Skeletal muscle satellite cell (primary cell): ENCODE results near the gene RHOD.

Source experiments
- H3K27me3 ChIP-seq: 2 replicates; pipeline ENCODE4 v1.7.0; 2013; ENCODE audit warnings: low read length; ENCODE audit not compliant: control insufficient read depth, insufficient read depth
- H3K36me3 ChIP-seq: 2 replicates; pipeline ENCODE4 v1.7.0; 2013; ENCODE audit warnings: mild to moderate bottlenecking, control low read depth, low read length; ENCODE audit not compliant: insufficient read depth
- H3K4me1 ChIP-seq: 2 replicates; pipeline ENCODE4 v1.7.0; 2013; ENCODE audit warnings: low read length; ENCODE audit not compliant: control insufficient read depth, insufficient read depth
- H3K4me2 ChIP-seq: 2 replicates; pipeline ENCODE4 v1.7.0; 2013; ENCODE audit warnings: mild to moderate bottlenecking, low read length
- H3K4me3 ChIP-seq: 2 replicates; pipeline ENCODE4 v1.7.0; 2013; ENCODE audit warnings: low read length
- H3K9ac ChIP-seq: 2 replicates; pipeline ENCODE4 v1.7.0; 2013; ENCODE audit warnings: mild to moderate bottlenecking, low read depth, low read length, moderate library complexity
- H3K9me3 ChIP-seq: replicated peaks from 2 replicates; pipeline ENCODE4 v1.7.0; 2013; ENCODE audit warnings: mild to moderate bottlenecking, control low read depth, low read length

Gene RHOD

DNA sequence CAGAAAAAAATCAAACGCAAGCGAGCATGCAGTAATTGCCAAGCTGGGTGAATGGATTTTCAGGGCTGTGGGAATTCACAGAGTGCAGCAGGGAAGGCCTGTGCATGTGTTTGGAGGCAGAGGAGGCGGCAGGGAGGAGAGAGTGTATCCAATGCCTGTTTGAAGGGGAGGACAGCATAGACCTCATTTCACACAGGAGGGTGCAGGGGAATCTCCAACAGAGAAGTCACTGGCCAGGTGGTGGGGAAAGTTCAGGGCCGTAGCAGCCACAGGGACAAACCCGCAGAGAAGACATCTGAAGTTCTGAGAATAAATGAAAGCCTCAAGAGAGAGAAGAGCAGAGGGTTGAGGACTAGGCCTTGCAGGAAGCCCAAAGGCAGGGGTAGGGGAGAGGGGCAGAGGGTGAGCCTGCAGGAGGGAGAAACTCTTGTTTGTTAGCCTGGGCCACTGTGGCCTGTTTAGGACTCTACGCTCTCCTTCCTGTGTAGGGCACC lies 43.2 kb downstream of the RHOD start:
- Histone ChIP-seq H3K4me1 (no peaks in the 10 kb centered on the region), H3K9me3 (no peaks in the 10 kb centered on the region), H3K9ac (no peak overlapping the region), H3K4me2 (no peak overlapping the region), H3K4me3 (no peak overlapping the region), H3K36me3 (no peaks in the 10 kb centered on the region), H3K27me3 (peaks cover 15% of the 10 kb centered on the region)

DNA sequence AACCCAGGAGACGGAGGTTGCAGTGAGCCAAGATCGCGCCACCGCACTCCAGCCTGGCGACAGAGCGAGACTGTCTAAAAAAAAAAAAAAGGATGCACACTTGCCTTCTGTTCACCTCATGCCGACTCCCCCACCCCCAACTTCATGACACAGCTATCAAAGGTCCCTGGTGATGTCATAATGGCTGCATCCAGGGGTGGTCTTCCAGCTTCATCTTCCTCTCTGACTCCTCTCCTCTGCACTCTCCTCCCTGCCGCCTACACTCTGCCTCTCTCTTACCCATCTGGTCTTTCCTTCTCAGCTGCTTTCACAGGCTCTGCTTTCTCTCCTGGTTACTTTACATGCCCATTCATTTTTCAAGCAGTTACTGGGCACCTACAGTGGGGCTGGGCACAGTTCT lies 46.0 kb downstream of the RHOD start:
- H3K4me3 ChIP-seq, result no peak overlapping the region
- no peaks in the 10 kb centered on the region for H3K27me3 ChIP-seq
- no peaks in the 10 kb centered on the region for H3K4me1 ChIP-seq
- H3K9ac ChIP-seq, result no peak overlapping the region
- no peaks in the 10 kb centered on the region for H3K9me3 ChIP-seq
- H3K36me3 ChIP-seq, result no peaks in the 10 kb centered on the region
- H3K4me2 ChIP-seq, result no peak overlapping the region

DNA sequence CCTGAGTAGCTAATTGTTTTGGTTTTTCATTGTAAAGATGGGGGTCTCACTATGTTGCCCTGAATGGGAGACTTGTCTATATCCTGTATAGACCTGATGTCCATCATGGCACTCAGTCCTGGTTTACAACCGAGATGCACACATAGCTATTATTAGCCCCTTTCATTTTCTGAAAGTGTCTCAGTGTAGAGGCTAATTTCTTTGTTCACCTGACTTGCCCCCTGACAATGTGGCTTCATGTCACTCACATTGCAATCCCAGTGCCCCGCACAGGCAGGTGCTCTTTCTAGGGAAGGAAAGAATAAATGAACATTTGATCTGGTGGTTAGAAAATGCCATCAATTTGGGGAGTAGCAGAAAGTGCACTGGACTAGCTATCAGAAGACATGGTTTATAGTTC lies 49.3 kb downstream of the RHOD start:
- H3K4me3 ChIP-seq, result no peak overlapping the region
- no peak overlapping the region for H3K4me2 ChIP-seq

DNA sequence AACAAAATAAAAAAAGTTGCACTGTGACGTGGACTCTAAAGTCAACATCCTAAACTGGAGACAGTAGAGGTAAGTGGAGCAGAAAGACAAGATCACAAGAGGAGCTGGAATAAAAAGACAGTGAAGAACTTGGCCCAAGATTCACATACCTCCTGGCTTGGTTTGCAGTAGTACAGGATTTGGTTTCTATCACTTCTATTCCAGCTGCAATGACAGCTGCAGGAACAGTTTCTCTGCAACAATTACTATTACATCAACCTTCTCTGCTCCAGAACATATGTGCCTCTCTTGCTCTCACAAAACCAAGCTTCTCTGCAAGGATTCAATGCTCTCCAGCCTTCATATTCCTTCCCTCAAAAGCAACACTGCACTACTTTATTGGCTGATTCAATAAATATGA lies 54.6 kb downstream of the RHOD start:
- Histone ChIP-seq H3K27me3 (no peaks in the 10 kb centered on the region), H3K9me3 (no peaks in the 10 kb centered on the region), H3K4me2 (no peak overlapping the region), H3K9ac (no peak overlapping the region), H3K4me3 (no peak overlapping the region), H3K4me1 (no peaks in the 10 kb centered on the region), H3K36me3 (no peaks in the 10 kb centered on the region)

More for the DNA sequence above, 49.3 kb downstream of the RHOD start:
- Histone ChIP-seq H3K9ac (no peak overlapping the region), H3K4me1 (no peaks in the 10 kb centered on the region), H3K9me3 (no peaks in the 10 kb centered on the region), H3K36me3 (no peaks in the 10 kb centered on the region), H3K27me3 (no peaks in the 10 kb centered on the region)

DNA sequence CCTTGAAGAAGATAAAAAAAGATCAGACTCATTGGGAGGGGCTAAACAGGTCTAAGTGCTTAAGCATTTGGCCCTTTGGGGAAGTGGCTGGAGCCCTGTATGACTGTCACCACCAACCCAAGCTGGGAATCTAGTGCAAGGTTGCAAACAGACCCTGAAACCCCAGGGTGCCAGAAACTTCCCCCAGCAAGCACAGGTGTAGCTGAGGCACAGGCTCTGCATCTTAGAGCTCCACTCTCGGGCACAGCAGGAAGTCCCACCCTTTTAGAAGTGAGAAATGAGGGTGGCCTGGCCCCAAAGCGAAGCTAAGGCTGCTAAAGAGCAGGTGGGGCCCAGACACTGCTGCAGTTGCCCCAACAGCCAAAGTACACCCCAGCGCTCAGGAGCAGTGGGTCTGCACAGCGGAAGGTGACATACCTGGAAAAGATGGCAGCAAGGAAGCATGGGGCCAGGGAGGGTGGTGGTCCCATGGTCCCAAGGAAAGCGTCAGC lies 56.6 kb downstream of the RHOD start:
- H3K4me2 ChIP-seq, result no peak overlapping the region
- no peaks in the 10 kb centered on the region for H3K36me3 ChIP-seq
- H3K9ac ChIP-seq, result no peak overlapping the region
- no peaks in the 10 kb centered on the region for H3K9me3 ChIP-seq
- H3K4me3 ChIP-seq, result no peak overlapping the region
- peaks cover 5% of the 10 kb centered on the region for H3K4me1 ChIP-seq
- no peaks in the 10 kb centered on the region for H3K27me3 ChIP-seq

DNA sequence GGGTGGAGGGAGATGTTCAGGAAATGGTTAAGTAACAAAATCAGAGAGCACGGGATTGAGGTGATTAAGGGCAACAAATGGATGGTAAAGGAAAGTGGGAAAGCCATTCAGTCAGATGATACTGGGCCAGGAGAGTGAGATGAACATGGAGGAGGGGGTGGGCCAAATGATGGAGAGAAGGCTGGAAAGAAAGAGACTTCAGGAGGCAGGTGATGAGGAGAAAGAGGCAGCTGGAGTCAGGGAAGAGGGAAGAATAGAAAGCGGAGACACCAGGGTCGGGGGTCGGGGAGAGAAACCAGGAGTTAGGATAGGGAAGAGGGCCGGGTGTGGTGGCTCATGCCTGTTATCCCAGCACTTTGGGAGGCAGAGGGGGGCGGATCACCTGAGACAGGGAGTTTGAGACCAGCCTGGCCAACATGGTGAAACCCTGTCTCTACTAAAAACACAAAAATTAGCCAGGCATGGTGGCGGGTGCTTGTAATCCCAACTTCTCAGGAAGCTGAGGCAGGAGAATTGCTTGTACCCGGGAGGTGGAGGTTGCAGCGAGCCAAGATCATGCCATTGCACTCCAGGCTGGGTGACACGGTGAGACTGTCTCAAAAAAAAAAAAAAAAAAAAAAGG lies 57.7 kb downstream of the RHOD start:
- no peaks in the 10 kb centered on the region for H3K36me3 ChIP-seq
- no peak overlapping the region for H3K9ac ChIP-seq
- H3K4me3 ChIP-seq, result no peak overlapping the region
- H3K4me2 ChIP-seq, result no peak overlapping the region
- no peaks in the 10 kb centered on the region for H3K27me3 ChIP-seq
- no peaks in the 10 kb centered on the region for H3K9me3 ChIP-seq
- H3K4me1 ChIP-seq, result peaks cover 8% of the 10 kb centered on the region

- H3K4me3 ChIP-seq, result no peak overlapping the region
Measured at GRCh38 chr11:67116758-67117105, 60.1 kb downstream of the RHOD start.

GRCh38 chr11:67117176-67117575 lies 60.5 kb downstream of the RHOD start:
- no peaks in the 10 kb centered on the region for H3K36me3 ChIP-seq
- peaks cover 12% of the 10 kb centered on the region for H3K4me1 ChIP-seq
- H3K27me3 ChIP-seq, result no peaks in the 10 kb centered on the region
- no peak overlapping the region for H3K9ac ChIP-seq
- no peak overlapping the region for H3K4me3 ChIP-seq
- H3K9me3 ChIP-seq, result no peaks in the 10 kb centered on the region
- peak overlapping the region; percentile 90 for H3K4me2 ChIP-seq

More at GRCh38 chr11:67116758-67117105, 60.1 kb downstream of the RHOD start:
- Histone ChIP-seq H3K9ac (no peak overlapping the region), H3K4me1 (peaks cover 8% of the 10 kb centered on the region), H3K4me2 (no peak overlapping the region), H3K9me3 (no peaks in the 10 kb centered on the region), H3K36me3 (no peaks in the 10 kb centered on the region), H3K27me3 (no peaks in the 10 kb centered on the region)

- Histone ChIP-seq H3K36me3 (no peaks in the 10 kb centered on the region), H3K4me1 (peaks cover 14% of the 10 kb centered on the region), H3K4me3 (peak overlapping the region; percentile 68), H3K9ac (peak overlapping the region; percentile 94), H3K4me2 (peak overlapping the region; percentile 90), H3K27me3 (no peaks in the 10 kb centered on the region), H3K9me3 (no peaks in the 10 kb centered on the region)
Measured at GRCh38 chr11:67117672-67118180, 61.1 kb downstream of the RHOD start.

- Histone ChIP-seq H3K9ac (peak overlapping the region; percentile 94), H3K36me3 (peaks cover 1% of the 10 kb centered on the region), H3K27me3 (no peaks in the 10 kb centered on the region), H3K4me2 (peak overlapping the region; percentile 90), H3K4me1 (peaks cover 14% of the 10 kb centered on the region), H3K9me3 (no peaks in the 10 kb centered on the region), H3K4me3 (peak overlapping the region; percentile 68)
Measured at GRCh38 chr11:67118181-67118766, 61.6 kb downstream of the RHOD start.

DNA sequence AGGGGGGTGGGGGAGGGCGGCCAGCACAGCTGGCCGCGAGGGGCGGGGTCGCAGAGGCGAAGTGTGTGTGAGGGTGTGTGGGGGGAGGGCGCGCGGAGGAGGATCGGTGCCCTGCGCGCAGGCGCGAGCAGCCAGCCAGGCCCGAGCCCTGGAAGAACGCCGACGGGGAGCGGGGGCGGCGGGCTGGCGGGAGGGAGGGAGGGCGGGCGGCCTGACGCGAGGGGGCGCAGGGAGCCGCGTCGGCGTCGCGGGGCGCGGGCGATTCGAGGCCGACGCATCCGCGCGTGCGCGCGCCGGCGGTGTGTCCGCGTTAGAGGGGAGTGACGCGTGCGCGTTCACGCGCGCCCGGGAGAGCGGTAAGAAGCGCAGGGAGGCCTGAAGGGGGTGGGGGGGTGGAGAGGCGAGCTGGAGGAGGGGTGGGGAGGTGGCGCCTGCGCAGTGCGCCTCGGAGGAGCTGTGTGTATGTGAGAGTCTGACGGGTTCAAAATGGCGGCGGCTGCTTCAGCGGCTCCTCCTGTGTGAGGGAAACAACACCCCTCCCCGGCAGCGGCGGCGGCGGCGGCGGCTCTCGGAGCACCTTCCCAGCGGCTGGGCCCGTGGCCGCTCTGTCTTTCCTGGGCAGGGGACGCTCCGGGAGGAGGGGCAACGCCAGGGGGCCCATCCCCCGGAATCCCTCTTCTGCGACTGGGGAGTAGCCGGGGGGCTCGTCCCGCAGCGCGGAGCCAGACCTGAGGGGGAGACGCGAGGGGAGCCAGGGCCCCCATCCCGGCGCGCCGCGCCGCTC lies 62.3 kb downstream of the RHOD start, which contains the start of gene KDM2A:
Gene KDM2A, plus strand, starts transcription at position 463 of the 784 bp plus-strand sequence. CDS start 2,054 bp downstream, outside the sequence.
- Histone ChIP-seq H3K36me3 (peaks cover 6% of the 10 kb centered on the region), H3K4me3 (peak within 1 kb of the TSS; percentile 96), H3K4me1 (peaks cover 14% of the 10 kb centered on the region), H3K9ac (peak within 1 kb of the TSS; percentile 98), H3K9me3 (no peaks in the 10 kb centered on the region), H3K27me3 (no peaks in the 10 kb centered on the region), H3K4me2 (peak within 1 kb of the TSS; percentile 92)
